ENCODE data around the gene AIFM2. TPM values are rescaled to one million over a fixed set of nuclear protein-coding genes. Genes with fewer than 3 reads are reported as not detected.
"Not testable (repeated sequence)": the region's sequence is repeated elsewhere in the genome, so short reads cannot be mapped to it uniquely, and the experiment has no call there.

AIFM2 gene
- total RNA-seq, 2 donors from 2014 or later, result 13.0 to 19.9 TPM

- no peaks in the 10 kb centered on the region for H3K27me3 Mint-ChIP-seq
- no peaks in the 10 kb centered on the region for H3K9me3 Mint-ChIP-seq
- peaks cover 43 to 57% of the 10 kb centered on the region in 2 donors for H3K4me1 Mint-ChIP-seq (ENCODE audit: low read depth in 2 of 2)
- H3K27ac Mint-ChIP-seq, result peak overlapping the region; percentile 86 to 88
- DNase-seq (ENCODE audit: low spot score), result no peak
- peak overlapping the region; percentile 80 for H3K4me3 Mint-ChIP-seq
- peak; percentile 66 to 72 for ATAC-seq
- H3K36me3 Mint-ChIP-seq, result peaks cover 33% of the 10 kb centered on the region
These were observed 29.7 kb upstream of the AIFM2 start for GRCh38 chr10:70162151-70162891.

- H3K4me3 Mint-ChIP-seq, result no peak overlapping the region
- H3K4me1 Mint-ChIP-seq (ENCODE audit: low read depth in 2 of 2), result peaks cover 40 to 49% of the 10 kb centered on the region in 2 donors
- H3K27ac Mint-ChIP-seq, result peak overlapping the region in 1 of 2 donors; percentile 86
- no peaks in the 10 kb centered on the region for H3K9me3 Mint-ChIP-seq
- no peak for ATAC-seq
- DNase-seq (ENCODE audit: low spot score), result no peak
- peaks cover 40% of the 10 kb centered on the region for H3K36me3 Mint-ChIP-seq
- no peaks in the 10 kb centered on the region for H3K27me3 Mint-ChIP-seq
These were observed 28.2 kb upstream of the AIFM2 start for GRCh38 chr10:70160798-70161197.

GRCh38 chr10:70159366-70159765 lies 26.7 kb upstream of the AIFM2 start:
- Mint-ChIP-seq H3K36me3 (peaks cover 45% of the 10 kb centered on the region), H3K27ac (peak overlapping the region in 1 of 2 donors; percentile 54), H3K4me1 (ENCODE audit: low read depth in 2 of 2) (peaks cover 44 to 47% of the 10 kb centered on the region in 2 donors)
- H3K27me3 Mint-ChIP-seq; H3K9me3 Mint-ChIP-seq; H3K4me3 Mint-ChIP-seq; ATAC-seq; DNase-seq (ENCODE audit: low spot score): not testable (repeated sequence)

GRCh38 chr10:70158113-70158512 lies 25.5 kb upstream of the AIFM2 start:
- Mint-ChIP-seq H3K4me3 (no peak overlapping the region), H3K27ac (no peak overlapping the region), H3K36me3 (peaks cover 45% of the 10 kb centered on the region), H3K4me1 (ENCODE audit: low read depth in 2 of 2) (peaks cover 33 to 34% of the 10 kb centered on the region in 2 donors), H3K27me3 (no peaks in the 10 kb centered on the region), H3K9me3 (no peaks in the 10 kb centered on the region)
- DNase-seq (ENCODE audit: low spot score) (no peak), ATAC-seq (no peak)

GRCh38 chr10:70155255-70155838 lies 22.7 kb upstream of the AIFM2 start:
- ATAC-seq (no peak), DNase-seq (ENCODE audit: low spot score) (no peak)
- H3K4me1 Mint-ChIP-seq (ENCODE audit: low read depth in 2 of 2), result peaks cover 13 to 14% of the 10 kb centered on the region in 2 donors
- H3K27ac Mint-ChIP-seq, result peak overlapping the region in 1 of 2 donors; percentile 6
- H3K9me3 Mint-ChIP-seq, result no peaks in the 10 kb centered on the region
- H3K36me3 Mint-ChIP-seq, result peaks cover 43% of the 10 kb centered on the region
- no peaks in the 10 kb centered on the region for H3K27me3 Mint-ChIP-seq
- no peak overlapping the region for H3K4me3 Mint-ChIP-seq

- H3K27ac Mint-ChIP-seq, result no peak overlapping the region
- H3K36me3 Mint-ChIP-seq, result peaks cover 22% of the 10 kb centered on the region
These were observed 15.9 kb upstream of the AIFM2 start for GRCh38 chr10:70148516-70148915.

GRCh38 chr10:70147259-70147625 lies 14.6 kb upstream of the AIFM2 start:
- peak overlapping the region; percentile 89 for H3K4me3 Mint-ChIP-seq
- peak overlapping the region; percentile 83 to 92 for H3K27ac Mint-ChIP-seq
- no peak for DNase-seq (ENCODE audit: low spot score)
- no peak for ATAC-seq
- H3K4me1 Mint-ChIP-seq (ENCODE audit: low read depth in 2 of 2), result peaks cover 17 to 25% of the 10 kb centered on the region in 2 donors
- H3K36me3 Mint-ChIP-seq, result peaks cover 9% of the 10 kb centered on the region
- no peaks in the 10 kb centered on the region for H3K9me3 Mint-ChIP-seq
- H3K27me3 Mint-ChIP-seq, result no peaks in the 10 kb centered on the region

More at GRCh38 chr10:70148516-70148915, 15.9 kb upstream of the AIFM2 start:
- ATAC-seq (no peak), DNase-seq (ENCODE audit: low spot score) (no peak)
- no peak overlapping the region for H3K4me3 Mint-ChIP-seq
- peaks cover 20 to 21% of the 10 kb centered on the region in 2 donors for H3K4me1 Mint-ChIP-seq (ENCODE audit: low read depth in 2 of 2)
- H3K9me3 Mint-ChIP-seq, result no peaks in the 10 kb centered on the region
- no peaks in the 10 kb centered on the region for H3K27me3 Mint-ChIP-seq

GRCh38 chr10:70146489-70147258 lies 14.0 kb upstream of the AIFM2 start, which contains the start of gene TYSND1:
TYSND1 (minus strand) TSS chr10:70146700; CDS start chr10:70146586, 114 bp downstream.
- Mint-ChIP-seq H3K4me1 (ENCODE audit: low read depth in 2 of 2) (peaks cover 17 to 25% of the 10 kb centered on the region in 2 donors), H3K9me3 (no peaks in the 10 kb centered on the region), H3K36me3 (peaks cover 6% of the 10 kb centered on the region), H3K27me3 (no peaks in the 10 kb centered on the region), H3K4me3 (peak within 1 kb of the TSS; percentile 89), H3K27ac (peak within 1 kb of the TSS; percentile 83 to 92)
- DNase-seq (ENCODE audit: low spot score) (peak; percentile 94), ATAC-seq (peak; percentile 94 to 95)

GRCh38 chr10:70145666-70146488 lies 13.3 kb upstream of the AIFM2 start:
- DNase-seq (ENCODE audit: low spot score) (peak; percentile 87), ATAC-seq (peak; percentile 78 to 86)
- peak overlapping the region; percentile 89 for H3K4me3 Mint-ChIP-seq
- H3K4me1 Mint-ChIP-seq (ENCODE audit: low read depth in 2 of 2), result peaks cover 17 to 25% of the 10 kb centered on the region in 2 donors
- H3K27ac Mint-ChIP-seq, result peak overlapping the region; percentile 83 to 92
- H3K27me3 Mint-ChIP-seq, result no peaks in the 10 kb centered on the region
- peaks cover 6% of the 10 kb centered on the region for H3K36me3 Mint-ChIP-seq
- H3K9me3 Mint-ChIP-seq, result no peaks in the 10 kb centered on the region

GRCh38 chr10:70145166-70145665 lies 12.6 kb upstream of the AIFM2 start:
- H3K27ac Mint-ChIP-seq, result peak overlapping the region; percentile 70 to 83
- peak overlapping the region; percentile 89 for H3K4me3 Mint-ChIP-seq
- ATAC-seq, result no peak
- H3K4me1 Mint-ChIP-seq (ENCODE audit: low read depth in 2 of 2), result peaks cover 17 to 25% of the 10 kb centered on the region in 2 donors
- H3K27me3 Mint-ChIP-seq, result no peaks in the 10 kb centered on the region
- H3K36me3 Mint-ChIP-seq, result peaks cover 6% of the 10 kb centered on the region
- H3K9me3 Mint-ChIP-seq, result no peaks in the 10 kb centered on the region
- DNase-seq (ENCODE audit: low spot score), result no peak

GRCh38 chr10:70144372-70145110 lies 11.9 kb upstream of the AIFM2 start:
- ATAC-seq (no peak), DNase-seq (ENCODE audit: low spot score) (no peak)
- Mint-ChIP-seq H3K4me1 (ENCODE audit: low read depth in 2 of 2) (peaks cover 12 to 22% of the 10 kb centered on the region in 2 donors), H3K36me3 (no peaks in the 10 kb centered on the region), H3K4me3 (peak overlapping the region; percentile 89), H3K27ac (peak overlapping the region; percentile 70 to 83), H3K9me3 (no peaks in the 10 kb centered on the region), H3K27me3 (no peaks in the 10 kb centered on the region)

- Mint-ChIP-seq H3K9me3 (no peaks in the 10 kb centered on the region), H3K4me1 (ENCODE audit: low read depth in 2 of 2) (peaks cover 15 to 24% of the 10 kb centered on the region in 2 donors), H3K27ac (peak overlapping the region in 1 of 2 donors; percentile 47), H3K36me3 (no peaks in the 10 kb centered on the region), H3K4me3 (no peak overlapping the region), H3K27me3 (no peaks in the 10 kb centered on the region)
- ATAC-seq (no peak), DNase-seq (ENCODE audit: low spot score) (no peak)
These were observed 9.9 kb upstream of the AIFM2 start for GRCh38 chr10:70142555-70142954.

All from natural killer cell treated with Interleukin-12 subunit alpha and Interleukin-12 subunit beta and Interleukin-15 and Interleukin-18, amount 100 ng/mL, for 72 hours (primary cell).